GM23338 (cell line): Measurements from ENCODE around the gene CFAP300. TPM values are rescaled to one million over a fixed set of nuclear protein-coding genes. Genes with fewer than 3 reads are reported as not detected.
A peak's percentile ranks its signal among the peaks of the same experiment; 100 is the strongest.

Experiments
- ATAC-seq: fragments of 200-7000 bp; cut with Tn5 transposase; 3 replicates; pipeline ENCODE4 v1.9.1; 2020
- DNase-seq: peaks from one replicate; pipeline ENCODE4 v3.0.0-alpha.2; 2015; ENCODE audit warnings: low spot score
- H2AFZ ChIP-seq: fragments of 200-600 bp; sonication (generic); 2 replicates; pipeline ENCODE4 v1.8.0; 2016; ENCODE audit warnings: antibody characterized with exemption, mild to moderate bottlenecking, moderate library complexity
- H3F3A ChIP-seq: fragments of 200-600 bp; sonication (generic); replicated peaks from 2 replicates; pipeline ENCODE4 v1.8.0; 2017; ENCODE audit warnings: antibody characterized with exemption, mixed run types, low read depth
- H3K27ac ChIP-seq: fragments of 200-600 bp; sonication (generic); 2 replicates; pipeline ENCODE4 v1.6.1; 2016; ENCODE audit warnings: low read depth
- H3K27me3 ChIP-seq: fragments of 200-600 bp; sonication (generic); 2 replicates; pipeline ENCODE4 v1.8.0; 2016; ENCODE audit warnings: mild to moderate bottlenecking, mixed run types, moderate library complexity; ENCODE audit not compliant: insufficient read depth
- H3K36me3 ChIP-seq: fragments of 200-600 bp; sonication (generic); 2 replicates; pipeline ENCODE4 v1.8.0; 2016; ENCODE audit warnings: mild to moderate bottlenecking; ENCODE audit not compliant: insufficient read depth
- H3K4me1 ChIP-seq: fragments of 200-600 bp; sonication (generic); 2 replicates; pipeline ENCODE4 v1.8.0; 2016; ENCODE audit warnings: mild to moderate bottlenecking, moderate library complexity; ENCODE audit not compliant: insufficient read depth
- H3K4me2 ChIP-seq: fragments of 200-600 bp; sonication (generic); 2 replicates; pipeline ENCODE4 v1.7.1; 2017; ENCODE audit warnings: mixed run types
- H3K4me3 ChIP-seq: fragments of 200-600 bp; sonication (generic); 2 replicates; pipeline ENCODE4 v1.6.1; 2016; ENCODE audit warnings: mixed run types
- H3K79me2 ChIP-seq: fragments of 200-600 bp; sonication (generic); replicated peaks from 2 replicates; pipeline ENCODE4 v1.8.0; 2017; ENCODE audit warnings: mild to moderate bottlenecking; ENCODE audit not compliant: insufficient read depth
- H3K9me2 ChIP-seq: fragments of 200-600 bp; sonication (generic); 2 replicates; pipeline ENCODE4 v1.8.0; 2017; ENCODE audit not compliant: insufficient read depth
- H4K20me1 ChIP-seq: fragments of 200-600 bp; sonication (generic); replicated peaks from 2 replicates; pipeline ENCODE4 v1.8.0; 2017; ENCODE audit warnings: mild to moderate bottlenecking; ENCODE audit not compliant: insufficient read depth
- H3K27ac Mint-ChIP-seq: 2 replicates; pipeline ENCODE4 v1.8.0; 2020; ENCODE audit warnings: inconsistent platforms, mild to moderate bottlenecking, moderate library complexity, mixed read lengths
- H3K27me3 Mint-ChIP-seq: 3 replicates; pipeline ENCODE4 v1.8.0; 2022; ENCODE audit warnings: low read depth, mild to moderate bottlenecking, moderate library complexity, mixed read lengths, inconsistent platforms; ENCODE audit not compliant: insufficient read depth, poor library complexity
- H3K36me3 Mint-ChIP-seq: 3 replicates; pipeline ENCODE4 v1.8.0; 2021; ENCODE audit warnings: low read depth, mild to moderate bottlenecking, inconsistent platforms, moderate library complexity, mixed read lengths
- H3K4me1 Mint-ChIP-seq: 3 replicates; pipeline ENCODE4 v1.8.0; 2020; ENCODE audit warnings: mild to moderate bottlenecking, inconsistent platforms, mixed read lengths
- H3K4me3 Mint-ChIP-seq: 3 replicates; pipeline ENCODE4 v1.8.0; 2021; ENCODE audit warnings: moderate library complexity, mild to moderate bottlenecking, inconsistent platforms, mixed read lengths
- H3K9me3 Mint-ChIP-seq: 3 replicates; pipeline ENCODE4 v1.8.0; 2020; ENCODE audit warnings: moderate library complexity, mild to moderate bottlenecking, inconsistent platforms, mixed read lengths
- CREB1 ChIP-seq: fragments of 250-450 bp; sonication (Bioruptor Pico); IDR thresholded peaks from 2 replicates; pipeline ENCODE4 v1.5.0; 2020; ENCODE audit warnings: low read depth, mild to moderate bottlenecking, moderate library complexity
- CTCF ChIP-seq, 2 experiments: fragments of 200-600 bp in 1 of 2; sonication (generic) in 1 of 2; conservative IDR thresholded peaks; 2 replicates each; pipeline versions ENCODE4 v1.5.1 to v1.6.1; 2016 to 2017; ENCODE audit warnings: antibody characterized with exemption in 2 of 2, low read depth in 2 of 2, mild to moderate bottlenecking in 2 of 2, moderate library complexity in 1 of 2
- ETS1 ChIP-seq: IDR thresholded peaks from 2 replicates; pipeline ENCODE4 v1.6.1; 2016; ENCODE audit warnings: antibody characterized with exemption
- EZH2 ChIP-seq: fragments of 200-600 bp; sonication (generic); IDR thresholded peaks from one replicate; pipeline ENCODE4 v1.8.0; 2017; ENCODE audit warnings: antibody characterized with exemption, mild to moderate bottlenecking, low read depth; ENCODE audit not compliant: unreplicated experiment
- EZH2phosphoT487 ChIP-seq: fragments of 200-600 bp; sonication (generic); IDR thresholded peaks from one replicate; pipeline ENCODE4 v1.8.1; 2018; ENCODE audit warnings: antibody characterized with exemption; ENCODE audit not compliant: unreplicated experiment
- JUNB ChIP-seq: IDR thresholded peaks from one replicate; pipeline ENCODE4 v1.6.1; 2016; ENCODE audit warnings: antibody characterized with exemption; ENCODE audit not compliant: unreplicated experiment
- NANOG ChIP-seq: IDR thresholded peaks from 2 replicates; pipeline ENCODE4 v1.6.1; 2016; ENCODE audit warnings: antibody characterized with exemption, borderline replicate concordance
- REST ChIP-seq: IDR thresholded peaks from one replicate; pipeline ENCODE4 v1.6.1; 2018; ENCODE audit warnings: antibody characterized with exemption; ENCODE audit not compliant: unreplicated experiment
- ZNF331 ChIP-seq: fragments of 250-450 bp; sonication (Bioruptor Pico); IDR thresholded peaks from 2 replicates; pipeline ENCODE4 v1.5.0; 2020; ENCODE audit warnings: low read depth, mild to moderate bottlenecking, moderate library complexity
- polyA plus RNA-seq: library from polyadenylated mRNA; unstranded; fragments of >200 nt; fragmentation: Nextera tagmentation; extraction: Ambion mirVana; gene quantifications from 2 replicates; pipeline ENCODE4 v1.2.1, GENCODE V29; 2016
- total RNA-seq: library from RNA; depleted of rRNA; stranded (reverse); fragments of >200 nt; shearing (Covaris generic); gene quantifications from 2 replicates; pipeline ENCODE4 v1.2.3, GENCODE V29; 2014

Gene CFAP300
- total and polyA plus RNA-seq, 2 experiments from 2014 or later, result 1.4 to 6.0 TPM

- H3K27ac Mint-ChIP-seq, result no peak overlapping the region
- Histone ChIP-seq H4K20me1 (no peaks in the 10 kb centered on the region), H3K4me3 (no peak overlapping the region), H2AFZ (no peak overlapping the region), H3K79me2 (no peaks in the 10 kb centered on the region), H3K4me2 (no peak overlapping the region), H3F3A (no peaks in the 10 kb centered on the region), H3K4me1 (no peaks in the 10 kb centered on the region), H3K36me3 (no peaks in the 10 kb centered on the region), H3K9me2 (peaks cover 6% of the 10 kb centered on the region; the same call in 1 of the 2 replicates), H3K27ac (no peak overlapping the region), H3K27me3 (no peaks in the 10 kb centered on the region)
- H3K36me3 Mint-ChIP-seq, result no peaks in the 10 kb centered on the region
- H3K4me3 Mint-ChIP-seq, result no peak overlapping the region
- peaks cover 3% of the 10 kb centered on the region for H3K27me3 Mint-ChIP-seq
- DNase-seq (peak; percentile 32), ATAC-seq (peak; percentile 59)
- H3K4me1 Mint-ChIP-seq, result no peaks in the 10 kb centered on the region
- H3K9me3 Mint-ChIP-seq, result no peaks in the 10 kb centered on the region
- no peak for TF ChIP-seq JUNB
- peak; percentile 36 to 57; a peak in 3 of 4 replicates for TF ChIP-seq CTCF (conservative IDR thresholded peaks at IDR 0.05; ENCODE audit: low read depth in 2 of 2)
These were observed 14.0 kb downstream of the CFAP300 start for GRCh38 chr11:102061276-102061675.

- H3K4me2 ChIP-seq, result no peak overlapping the region
- H3K4me3 Mint-ChIP-seq, result no peak overlapping the region
- H3K4me1 Mint-ChIP-seq, result no peaks in the 10 kb centered on the region
- H3K27me3 Mint-ChIP-seq, result no peaks in the 10 kb centered on the region
- H3K4me1 ChIP-seq, result no peaks in the 10 kb centered on the region
- no peak for ATAC-seq
- no peak overlapping the region for H3K4me3 ChIP-seq
- no peak overlapping the region for H2AFZ ChIP-seq
- no peak overlapping the region for H3K27ac ChIP-seq
- no peaks in the 10 kb centered on the region for H4K20me1 ChIP-seq
- no peak for TF ChIP-seq EZH2
- no peak for TF ChIP-seq ETS1
- no peak for TF ChIP-seq JUNB
- TF ChIP-seq CREB1 (CRISPR knock-in tag), result no peak
- TF ChIP-seq REST, result no peak
- no peak for TF ChIP-seq EZH2phosphoT487
- TF ChIP-seq CTCF (conservative IDR thresholded peaks at IDR 0.05; ENCODE audit: low read depth in 2 of 2), result no peak
- no peak for TF ChIP-seq ZNF331 (CRISPR knock-in tag)
- no peak for TF ChIP-seq NANOG
- H3F3A ChIP-seq, result no peaks in the 10 kb centered on the region
- no peaks in the 10 kb centered on the region for H3K79me2 ChIP-seq
- H3K36me3 ChIP-seq, result no peaks in the 10 kb centered on the region
- peaks cover 6% of the 10 kb centered on the region; the same call in 1 of the 2 replicates for H3K9me2 ChIP-seq
- H3K27ac Mint-ChIP-seq, result no peak overlapping the region
- no peaks in the 10 kb centered on the region for H3K9me3 Mint-ChIP-seq
- H3K36me3 Mint-ChIP-seq, result no peaks in the 10 kb centered on the region
- DNase-seq, result no peak
- H3K27me3 ChIP-seq, result no peaks in the 10 kb centered on the region
These were observed 14.9 kb downstream of the CFAP300 start for GRCh38 chr11:102062106-102062505.
